ENCODE measurements around the gene HDAC4.

DNA sequence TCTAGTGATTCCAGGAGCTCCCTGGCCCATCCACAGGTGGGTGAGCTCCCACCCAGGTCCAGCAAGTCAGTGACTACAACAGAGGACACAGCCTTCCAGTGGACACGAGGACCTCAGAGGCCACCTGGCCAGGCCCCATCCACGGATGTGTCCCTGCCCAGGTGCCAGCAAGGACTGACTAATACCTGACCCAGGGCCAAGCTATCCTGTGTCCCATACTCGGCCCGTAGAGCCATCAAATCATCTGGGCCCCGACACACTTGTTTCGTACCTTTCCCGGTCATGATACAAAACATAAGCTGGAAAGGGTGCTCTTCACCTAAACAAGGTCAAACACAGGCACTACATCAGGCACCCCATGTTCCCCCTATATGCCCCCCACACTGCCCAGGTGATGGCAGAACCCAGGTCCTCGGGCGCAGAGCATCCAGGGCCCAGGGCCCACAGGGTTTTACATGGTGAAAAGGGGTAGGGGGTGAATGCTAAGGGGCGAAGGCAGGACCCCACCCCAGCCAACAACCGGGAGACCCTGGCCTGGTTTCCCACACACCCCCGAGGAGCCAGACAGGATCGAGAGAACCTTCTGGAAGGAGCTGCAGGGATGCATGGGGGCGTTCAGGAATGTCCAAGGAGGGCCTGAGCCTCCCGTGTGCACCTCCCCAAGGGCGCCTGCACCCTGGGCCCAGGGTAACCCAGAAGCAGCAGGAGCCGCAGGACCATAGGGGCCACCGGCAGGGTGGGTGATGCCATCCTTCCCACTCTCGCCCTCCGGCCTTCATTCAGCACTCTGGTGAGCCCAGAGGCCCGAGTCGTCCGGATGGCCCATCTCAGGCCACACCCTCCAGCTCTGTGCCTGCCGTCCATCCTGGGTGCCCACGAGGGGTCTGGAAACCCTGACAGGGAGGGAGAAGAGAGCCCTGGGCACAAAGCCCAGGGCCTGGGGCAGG is 94.3 kb downstream of the HDAC4 start:
- TF ChIP-seq SP1 (IDR thresholded peaks at IDR 0.05; ENCODE audit: low read depth, low read length) (no peak), CHD2 (IDR thresholded peaks at IDR 0.05; ENCODE audit: low read length) (no peak), EP300 (IDR thresholded peaks at IDR 0.05; ENCODE audit: borderline replicate concordance in 1 of 2, low read depth in 2 of 2, low read length in 2 of 2) (no peak), POLR2A (IDR thresholded peaks at IDR 0.05; ENCODE audit: control extremely low read depth in 1 of 2, low read depth in 2 of 2, low read length in 2 of 2) (no peak), PHF8 (conservative IDR thresholded peaks at IDR 0.05; ENCODE audit: low read depth, low read length) (no peak), POLR2AphosphoS5 (IDR thresholded peaks at IDR 0.05; ENCODE audit: low read depth, low read length) (no peak), SIX5 (IDR thresholded peaks at IDR 0.05; ENCODE audit: low read depth, low read length) (no peak)
- TF ChIP-seq, protein P1, sequence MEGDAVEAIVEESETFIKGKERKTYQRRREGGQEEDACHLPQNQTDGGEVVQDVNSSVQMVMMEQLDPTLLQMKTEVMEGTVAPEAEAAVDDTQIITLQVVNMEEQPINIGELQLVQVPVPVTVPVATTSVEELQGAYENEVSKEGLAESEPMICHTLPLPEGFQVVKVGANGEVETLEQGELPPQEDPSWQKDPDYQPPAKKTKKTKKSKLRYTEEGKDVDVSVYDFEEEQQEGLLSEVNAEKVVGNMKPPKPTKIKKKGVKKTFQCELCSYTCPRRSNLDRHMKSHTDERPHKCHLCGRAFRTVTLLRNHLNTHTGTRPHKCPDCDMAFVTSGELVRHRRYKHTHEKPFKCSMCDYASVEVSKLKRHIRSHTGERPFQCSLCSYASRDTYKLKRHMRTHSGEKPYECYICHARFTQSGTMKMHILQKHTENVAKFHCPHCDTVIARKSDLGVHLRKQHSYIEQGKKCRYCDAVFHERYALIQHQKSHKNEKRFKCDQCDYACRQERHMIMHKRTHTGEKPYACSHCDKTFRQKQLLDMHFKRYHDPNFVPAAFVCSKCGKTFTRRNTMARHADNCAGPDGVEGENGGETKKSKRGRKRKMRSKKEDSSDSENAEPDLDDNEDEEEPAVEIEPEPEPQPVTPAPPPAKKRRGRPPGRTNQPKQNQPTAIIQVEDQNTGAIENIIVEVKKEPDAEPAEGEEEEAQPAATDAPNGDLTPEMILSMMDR (IDR thresholded peaks at IDR 0.05; ENCODE audit: control extremely low read depth in 1 of 3, insufficient read depth in 1 of 3, low read depth in 1 of 3, low read length in 3 of 3) = no peak

All from H1 (cell line).